SK-N-SH (cell line): ENCODE measurements around the gene DMD.

ENCODE experiments used
- CHD2 ChIP-seq: fragments of 150-350 bp; IDR thresholded peaks from 2 replicates; pipeline ENCODE4 v1.6.1; 2018; ENCODE audit warnings: low read length; ENCODE audit not compliant: partially characterized antibody
- FOXJ3 ChIP-seq: sonication (generic); formaldehyde crosslinking; IDR thresholded peaks from 2 replicates; pipeline ENCODE4 v1.5.1; 2020; ENCODE audit warnings: mild to moderate bottlenecking, missing genetic modification reagents
- GATA2 ChIP-seq: sonication (generic); formaldehyde crosslinking; IDR thresholded peaks from 2 replicates; pipeline ENCODE4 v1.5.0; 2020; ENCODE audit warnings: mild to moderate bottlenecking, missing genetic modification reagents
- TEAD4 ChIP-seq: IDR thresholded peaks from 2 replicates; pipeline ENCODE4 v1.4.0; 2012; ENCODE audit warnings: mild to moderate bottlenecking, borderline replicate concordance; ENCODE audit not compliant: insufficient read depth
- TF ChIP-seq, protein P1 (sequence below): fragments of 200-600 bp; sonication (generic); IDR thresholded peaks from 2 replicates; pipeline ENCODE4 v1.6.1; 2017; ENCODE audit warnings: antibody characterized with exemption, mild to moderate bottlenecking, moderate library complexity

DNA sequence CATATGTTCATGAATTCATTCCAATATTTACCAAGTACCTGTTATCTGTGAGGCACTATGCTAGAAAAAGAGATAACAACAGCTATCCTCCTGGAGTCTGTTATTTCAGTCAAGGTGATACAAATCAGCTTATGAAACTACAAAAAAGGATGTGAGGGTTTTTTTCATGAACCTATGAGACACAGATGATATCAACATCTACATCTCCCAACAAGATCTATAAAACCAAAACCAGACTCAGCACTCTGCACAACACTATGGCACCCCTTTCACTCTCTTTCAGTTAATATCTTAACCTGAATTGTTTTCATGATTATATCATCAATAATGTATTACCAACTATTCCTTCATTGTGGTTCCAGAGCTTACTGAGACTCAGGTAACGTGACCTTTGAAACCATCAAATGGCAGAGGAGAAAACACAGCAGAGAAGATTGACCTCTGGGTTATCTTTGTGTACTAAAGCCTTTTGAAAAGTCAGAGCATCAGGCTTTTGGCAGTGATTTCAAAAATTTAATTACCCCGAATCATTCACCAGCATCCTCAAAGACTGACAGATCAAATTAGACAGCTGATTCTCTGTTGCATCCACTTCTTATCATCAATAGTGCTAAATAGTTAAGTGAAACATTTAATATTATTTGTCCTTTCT, 1894.9 kb downstream of the DMD start:
- TF ChIP-seq TEAD4: no peak
- no peak for TF ChIP-seq CHD2
- no peak for TF ChIP-seq GATA2 (CRISPR knock-in tag)
- TF ChIP-seq, protein P1, sequence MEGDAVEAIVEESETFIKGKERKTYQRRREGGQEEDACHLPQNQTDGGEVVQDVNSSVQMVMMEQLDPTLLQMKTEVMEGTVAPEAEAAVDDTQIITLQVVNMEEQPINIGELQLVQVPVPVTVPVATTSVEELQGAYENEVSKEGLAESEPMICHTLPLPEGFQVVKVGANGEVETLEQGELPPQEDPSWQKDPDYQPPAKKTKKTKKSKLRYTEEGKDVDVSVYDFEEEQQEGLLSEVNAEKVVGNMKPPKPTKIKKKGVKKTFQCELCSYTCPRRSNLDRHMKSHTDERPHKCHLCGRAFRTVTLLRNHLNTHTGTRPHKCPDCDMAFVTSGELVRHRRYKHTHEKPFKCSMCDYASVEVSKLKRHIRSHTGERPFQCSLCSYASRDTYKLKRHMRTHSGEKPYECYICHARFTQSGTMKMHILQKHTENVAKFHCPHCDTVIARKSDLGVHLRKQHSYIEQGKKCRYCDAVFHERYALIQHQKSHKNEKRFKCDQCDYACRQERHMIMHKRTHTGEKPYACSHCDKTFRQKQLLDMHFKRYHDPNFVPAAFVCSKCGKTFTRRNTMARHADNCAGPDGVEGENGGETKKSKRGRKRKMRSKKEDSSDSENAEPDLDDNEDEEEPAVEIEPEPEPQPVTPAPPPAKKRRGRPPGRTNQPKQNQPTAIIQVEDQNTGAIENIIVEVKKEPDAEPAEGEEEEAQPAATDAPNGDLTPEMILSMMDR: no peak
- no peak for TF ChIP-seq FOXJ3 (CRISPR knock-in tag)
